K562 (cell line): ENCODE measurements around the gene TIMM9. TPM values are rescaled to one million over a fixed set of nuclear protein-coding genes. Genes with fewer than 3 reads are reported as not detected.

Experiments used
- ATAC-seq: fragments of 200-7000 bp; cut with Tn5 transposase; 3 replicates; pipeline ENCODE4 v1.9.1; 2020; ENCODE audit warnings: moderate library complexity
- BruUV-seq: library from RNA; stranded (reverse); fragments of 400-500 nt; replicated peaks from 2 replicates; lab custom pipeline; 2021; lab: Mats Ljungman, UMichigan
- CTCF ChIA-PET: fragments of 300-600 bp; formaldehyde crosslinking; extraction: SDS; loops from one replicate; lab custom pipeline; 2021; ENCODE audit warnings: low intra/inter-chr PET ratio; lab: Yijun Ruan, JAX
- POLR2A ChIA-PET: fragments of 300-600, 350-650 bp; sonication (Branson Sonifier 250); formaldehyde crosslinking; extraction: SDS; loops from one replicate; lab custom pipeline; 2021; ENCODE audit warnings: antibody characterized with exemption, inconsistent platforms; lab: Yijun Ruan, JAX
- DNase-seq, 4 experiments: peaks; one replicate each; pipeline versions ENCODE4 v3.0.0 to v3.0.0-alpha.2; 2011 to 2018; ENCODE audit warnings: low spot score in 3 of 4, mixed read lengths in 3 of 4; ENCODE audit errors: extremely low read depth in 1 of 4
- FAIRE-seq: peaks from 2 replicates; lab custom pipeline; 2011; peaks lifted over from hg19 to GRCh38; lab: Jason Lieb, UNC
- H2AFZ ChIP-seq: 2 replicates; pipeline ENCODE4 v1.6.0; 2011; ENCODE audit warnings: low read depth, low read length, control low read depth, inconsistent platforms
- H3K27ac ChIP-seq: fragments of 200-600 bp; 3 replicates; pipeline ENCODE4 v1.8.0; 2011; ENCODE audit warnings: low read depth, mild to moderate bottlenecking, control low read depth, inconsistent platforms, low read length, moderate library complexity, mixed read lengths; ENCODE audit errors: extremely low read depth
- H3K27me3 ChIP-seq, 2 experiments: fragments of 300-600 bp in 1 of 2; 2 replicates in 1 of 2; 3 replicates in 1 of 2; pipeline versions ENCODE4 v1.6.0 to v1.8.0; 2011; ENCODE audit warnings: inconsistent platforms in 2 of 2, low read length in 2 of 2, mild to moderate bottlenecking in 1 of 2, mixed read lengths in 1 of 2, moderate library complexity in 1 of 2; ENCODE audit not compliant: control insufficient read depth in 2 of 2, insufficient read depth in 2 of 2
- H3K36me3 ChIP-seq: fragments of 300-600 bp; 3 replicates; pipeline ENCODE4 v1.8.0; 2011; ENCODE audit warnings: mild to moderate bottlenecking, low read length, inconsistent platforms; ENCODE audit not compliant: control insufficient read depth, insufficient read depth
- H3K4me1 ChIP-seq, 2 experiments: fragments of 200-600 bp in 1 of 2; replicated peaks in 1 of 2; 2 replicates in 1 of 2; 3 replicates in 1 of 2; pipeline versions ENCODE4 v1.5.1 to v1.8.0; 2011; ENCODE audit warnings: inconsistent platforms in 2 of 2, low read length in 2 of 2, mild to moderate bottlenecking in 1 of 2, mixed read lengths in 1 of 2, moderate library complexity in 1 of 2; ENCODE audit not compliant: control insufficient read depth in 2 of 2, insufficient read depth in 2 of 2
- H3K4me2 ChIP-seq: 2 replicates; pipeline ENCODE4 v1.6.1; 2011; ENCODE audit warnings: low read length, control low read depth, inconsistent platforms, mixed read lengths; ENCODE audit not compliant: insufficient read depth
- H3K4me3 ChIP-seq: fragments of 200-600 bp; sonication (generic), shearing (Covaris generic); 2 replicates; pipeline ENCODE4 v1.5.1; 2016; ENCODE audit warnings: control low read depth, inconsistent platforms
- H3K79me2 ChIP-seq: fragments of 200-600 bp; 3 replicates; pipeline ENCODE4 v1.8.0; 2011; ENCODE audit warnings: low read length, inconsistent platforms; ENCODE audit not compliant: control insufficient read depth, insufficient read depth
- H3K9ac ChIP-seq, 2 experiments: 2 replicates each; pipeline versions ENCODE4 v1.6.0 to v1.6.1; 2011; ENCODE audit warnings: low read depth in 2 of 2, low read length in 2 of 2, control low read depth in 1 of 2, inconsistent platforms in 1 of 2, mild to moderate bottlenecking in 1 of 2, mixed read lengths in 1 of 2; ENCODE audit not compliant: insufficient read depth in 1 of 2
- H3K9me1 ChIP-seq: one replicate; pipeline ENCODE4 v1.6.0; 2011; ENCODE audit warnings: inconsistent platforms, mild to moderate bottlenecking, low read length, moderate library complexity; ENCODE audit not compliant: control insufficient read depth, insufficient read depth
- H3K9me3 ChIP-seq: replicated peaks from 2 replicates; pipeline ENCODE4 v1.5.1; 2011; ENCODE audit warnings: low read depth, low read length, inconsistent platforms; ENCODE audit not compliant: control insufficient read depth, insufficient read depth
- H4K20me1 ChIP-seq: replicated peaks from 2 replicates; pipeline ENCODE4 v1.6.1; 2011; ENCODE audit warnings: low read length, inconsistent platforms, mixed read lengths; ENCODE audit not compliant: control insufficient read depth, insufficient read depth
- BRF2 ChIP-seq: IDR thresholded peaks from 3 replicates; pipeline ENCODE4 v1.6.1; 2011; ENCODE audit warnings: borderline replicate concordance, mild to moderate bottlenecking; ENCODE audit not compliant: insufficient read length, insufficient read depth
- EHMT2 ChIP-seq: fragments of 450-650 bp; IDR thresholded peaks from 2 replicates; pipeline ENCODE4 v1.6.1; 2018; ENCODE audit warnings: antibody characterized with exemption
- HCFC1 ChIP-seq: IDR thresholded peaks from 2 replicates; pipeline ENCODE4 v1.6.1; 2012; ENCODE audit warnings: low read depth, low read length, improper control_type of control experiment
- HDAC2 ChIP-seq: fragments of 450-650 bp; IDR thresholded peaks from 2 replicates; pipeline ENCODE4 v1.6.1; 2016; ENCODE audit warnings: mild to moderate bottlenecking
- MIER1 ChIP-seq: fragments of 450-650 bp; IDR thresholded peaks from 2 replicates; pipeline ENCODE4 v1.6.1; 2016; ENCODE audit warnings: antibody characterized with exemption, mild to moderate bottlenecking, low read depth
- MNT ChIP-seq, 2 experiments: fragments of 450-650 bp; conservative IDR thresholded peaks; 2 replicates each; pipeline ENCODE4 v1.6.1; 2017; ENCODE audit warnings: mild to moderate bottlenecking in 2 of 2, moderate library complexity in 2 of 2
- RBM34 ChIP-seq: fragments of 200-400 bp; formaldehyde crosslinking; IDR thresholded peaks from 2 replicates; pipeline ENCODE4 v1.6.1; 2018; ENCODE audit warnings: low read length, borderline replicate concordance; ENCODE audit not compliant: insufficient read depth
- SIN3B ChIP-seq: fragments of 450-650 bp; IDR thresholded peaks from 2 replicates; pipeline ENCODE4 v1.6.1; 2017; ENCODE audit warnings: low read depth, mild to moderate bottlenecking, moderate library complexity
- TFE3 ChIP-seq: fragments of 450-650 bp; formaldehyde crosslinking; IDR thresholded peaks from 2 replicates; pipeline ENCODE4 v1.4.0; 2020; ENCODE audit warnings: mild to moderate bottlenecking, mixed read lengths
- USF1 ChIP-seq: sonication (generic); formaldehyde crosslinking; IDR thresholded peaks from 2 replicates; pipeline ENCODE4 v1.9.0; 2022; ENCODE audit warnings: mild to moderate bottlenecking, missing genetic modification reagents
- ZBTB5 ChIP-seq: fragments of 450-650 bp; IDR thresholded peaks from 2 replicates; pipeline ENCODE4 v1.6.1; 2017; ENCODE audit warnings: antibody characterized with exemption
- ZNF143 ChIP-seq: sonication (generic); formaldehyde crosslinking; IDR thresholded peaks from 2 replicates; pipeline ENCODE4 v1.9.0; 2022; ENCODE audit warnings: mild to moderate bottlenecking, missing genetic modification reagents
- ZNF175 ChIP-seq: fragments of 200-800 bp; sonication (Bioruptor generic); IDR thresholded peaks from 2 replicates; pipeline ENCODE4 v1.6.1; 2016; ENCODE audit warnings: low read depth, mild to moderate bottlenecking, missing genetic modification characterization, missing compliant biosample characterization
- ZNF449 ChIP-seq: fragments of 250-450 bp; sonication (Bioruptor Pico); IDR thresholded peaks from 2 replicates; pipeline ENCODE4 v1.8.0; 2022; ENCODE audit warnings: moderate library complexity, mild to moderate bottlenecking, inconsistent platforms
- ZNF77 ChIP-seq: fragments of 250-450 bp; sonication (Bioruptor Pico); IDR thresholded peaks from 2 replicates; pipeline ENCODE4 v1.5.0; 2020
- WGBS: fragments of 100-300 bp; shearing (Covaris generic); methylation state at CpG from one replicate; pipeline ENCODE4 v1.1.6; 2016; ENCODE audit warnings: low coverage, mixed read lengths; ENCODE audit not compliant: insufficient coverage; ENCODE audit errors: missing lambda C conversion rate; 5-methylcytosine and 5-hydroxymethylcytosine counted together
- in situ Hi-C: fragments of 300-500 bp; cut with MboI; formaldehyde crosslinking; loops from 4 replicates; pipeline ENCODE4 v1.15.0; 2018; ENCODE audit warnings: inconsistent platforms, mixed read lengths
- intact Hi-C: fragments of 100-400 bp; cut with micrococcal nuclease; formaldehyde crosslinking; loops from 2 replicates; pipeline ENCODE4 v1.14.2; 2022
- polyA plus RNA-seq, 8 experiments: library from polyadenylated mRNA; depleted of rRNA in 4 of 8; stranded (reverse) in 5 of 8; unstranded in 3 of 8; fragments of >200 nt; fragmentation: Nextera tagmentation in 2 of 8; fragmentation: Illumina TruSeq in 1 of 8; extraction: Ambion mirVana in 2 of 8; extraction: Trizol in 1 of 8; gene quantifications; 2 replicates each; pipeline versions ENCODE4 v1.2.1 to v1.2.3, GENCODE V29; 2011 to 2014; ENCODE audit warnings: inconsistent platforms in 1 of 8, missing spikeins in 1 of 8
- total RNA-seq, 7 experiments: library from RNA; depleted of rRNA in 6 of 7; stranded (reverse); fragments of >200 nt in 6 of 7; fragmentation: Illumina TruSeq in 2 of 7; extraction: Trizol in 2 of 7; gene quantifications; 2 replicates each; pipeline versions ENCODE4 v1.2.1 to v1.2.3, GENCODE V29; 2011 to 2021; ENCODE audit warnings: low replicate concordance in 1 of 7

The TIMM9 gene
- total and polyA plus RNA-seq, 9 of the 15 experiments (the other 6 are each of a cell fraction or from before 2014, with no cell fraction given) = 28.0 to 101 (median 54.3) TPM

GRCh38 chr14:58401587-58401986 lies 25.7 kb downstream of the TIMM9 start:
- intact Hi-C loops = no loop called here
- H3K4me3 ChIP-seq = no peak overlapping the region
- no peaks in the 10 kb centered on the region for H3K4me1 ChIP-seq
- no peaks in the 10 kb centered on the region for H3K9me1 ChIP-seq
- no peak overlapping the region for H3K9ac ChIP-seq
- no peaks in the 10 kb centered on the region for H3K79me2 ChIP-seq
- no TSS peak for BruUV-seq
- H3K9me3 ChIP-seq = no peaks in the 10 kb centered on the region
- no peak for DNase-seq
- no peak overlapping the region for H2AFZ ChIP-seq
- in situ Hi-C loops = no loop called here
- POLR2A ChIA-PET = no interaction called here
- H3K27ac ChIP-seq = no peak overlapping the region
- H3K27me3 ChIP-seq = no peaks in the 10 kb centered on the region
- 78% methylated on average over 3 of the region's 3 CpGs for WGBS
- no peaks in the 10 kb centered on the region for H4K20me1 ChIP-seq
- no peak for ATAC-seq
- CTCF ChIA-PET = no interaction called here
- H3K4me2 ChIP-seq = no peak overlapping the region
- peaks cover 7% of the 10 kb centered on the region; the same call in 1 of the 3 replicates for H3K36me3 ChIP-seq
- FAIRE-seq = no peak
- TF ChIP-seq MNT (conservative IDR thresholded peaks at IDR 0.05) = no peak
- no peak for TF ChIP-seq TFE3 (CRISPR knock-in tag)
- TF ChIP-seq ZNF449 = no peak
- TF ChIP-seq HCFC1 = no peak
- no peak for TF ChIP-seq ZBTB5
- no peak for TF ChIP-seq EHMT2
- no peak for TF ChIP-seq HDAC2
- no peak for TF ChIP-seq SIN3B
- no peak for TF ChIP-seq ZNF175 (CRISPR knock-in tag)
- no peak for TF ChIP-seq RBM34
- TF ChIP-seq BRF2 = no peak
- TF ChIP-seq ZNF143 = no peak
- TF ChIP-seq USF1 (CRISPR knock-in tag) = no peak
- TF ChIP-seq ZNF77 (CRISPR knock-in tag) = no peak
- TF ChIP-seq MIER1 = no peak
